GM12865 (cell line): ENCODE data around the gene SLC6A4.

Source experiments
- DNase-seq: peaks from one replicate; pipeline ENCODE4 v3.0.0; 2010; ENCODE audit warnings: low read depth
- H3K4me3 ChIP-seq: 2 replicates; pipeline ENCODE4 v1.5.1; 2011; ENCODE audit warnings: mild to moderate bottlenecking, low read depth, low read length, control low read depth
- TF ChIP-seq, protein P1 (sequence below): IDR thresholded peaks from 2 replicates; pipeline ENCODE4 v1.5.1; 2011; ENCODE audit warnings: low read length, control low read depth, low read depth, inconsistent platforms; ENCODE audit not compliant: insufficient read depth; ENCODE audit errors: missing control alignments

SLC6A4 gene

GRCh38 chr17:30235386-30236296 is at the start of gene SLC6A4:
TSS of gene SLC6A4 (minus strand) at chr17:30235697. CDS start at chr17:30221958, 13,739 bp downstream.
- H3K4me3 ChIP-seq: peak within 1 kb of the TSS; percentile 40
- TF ChIP-seq, protein P1, sequence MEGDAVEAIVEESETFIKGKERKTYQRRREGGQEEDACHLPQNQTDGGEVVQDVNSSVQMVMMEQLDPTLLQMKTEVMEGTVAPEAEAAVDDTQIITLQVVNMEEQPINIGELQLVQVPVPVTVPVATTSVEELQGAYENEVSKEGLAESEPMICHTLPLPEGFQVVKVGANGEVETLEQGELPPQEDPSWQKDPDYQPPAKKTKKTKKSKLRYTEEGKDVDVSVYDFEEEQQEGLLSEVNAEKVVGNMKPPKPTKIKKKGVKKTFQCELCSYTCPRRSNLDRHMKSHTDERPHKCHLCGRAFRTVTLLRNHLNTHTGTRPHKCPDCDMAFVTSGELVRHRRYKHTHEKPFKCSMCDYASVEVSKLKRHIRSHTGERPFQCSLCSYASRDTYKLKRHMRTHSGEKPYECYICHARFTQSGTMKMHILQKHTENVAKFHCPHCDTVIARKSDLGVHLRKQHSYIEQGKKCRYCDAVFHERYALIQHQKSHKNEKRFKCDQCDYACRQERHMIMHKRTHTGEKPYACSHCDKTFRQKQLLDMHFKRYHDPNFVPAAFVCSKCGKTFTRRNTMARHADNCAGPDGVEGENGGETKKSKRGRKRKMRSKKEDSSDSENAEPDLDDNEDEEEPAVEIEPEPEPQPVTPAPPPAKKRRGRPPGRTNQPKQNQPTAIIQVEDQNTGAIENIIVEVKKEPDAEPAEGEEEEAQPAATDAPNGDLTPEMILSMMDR: no peak
- no peak for DNase-seq

DNA sequence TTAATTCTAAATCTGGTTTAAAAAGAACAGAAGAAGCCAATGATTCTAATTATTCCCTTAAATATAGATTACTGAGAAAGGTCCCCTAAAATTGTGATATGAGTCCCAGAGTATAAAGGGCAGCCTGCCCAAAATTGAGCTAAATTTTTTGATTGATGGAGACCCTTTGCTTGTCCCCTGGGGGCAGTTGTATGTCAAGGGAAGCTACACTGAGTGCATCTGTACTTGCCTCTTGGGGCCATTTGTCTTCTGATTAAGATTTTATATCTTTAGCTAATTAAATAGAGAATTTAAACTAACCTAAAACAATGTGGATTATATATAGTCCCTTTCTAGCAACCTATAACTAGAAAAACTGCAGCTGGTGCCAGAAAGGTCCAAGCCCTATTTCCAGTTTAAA is 43.7 kb upstream of the SLC6A4 start:
- no peak overlapping the region for H3K4me3 ChIP-seq
- TF ChIP-seq, protein P1: no peak
- DNase-seq: no peak

- H3K4me3 ChIP-seq: no peak overlapping the region
- DNase-seq: peak; percentile 42
- TF ChIP-seq, protein P1: peak; percentile 31
Observed at GRCh38 chr17:30278032-30278431, 42.5 kb upstream of the SLC6A4 start.

GRCh38 chr17:30275911-30276310 is 40.4 kb upstream of the SLC6A4 start:
- H3K4me3 ChIP-seq: no peak overlapping the region

DNA sequence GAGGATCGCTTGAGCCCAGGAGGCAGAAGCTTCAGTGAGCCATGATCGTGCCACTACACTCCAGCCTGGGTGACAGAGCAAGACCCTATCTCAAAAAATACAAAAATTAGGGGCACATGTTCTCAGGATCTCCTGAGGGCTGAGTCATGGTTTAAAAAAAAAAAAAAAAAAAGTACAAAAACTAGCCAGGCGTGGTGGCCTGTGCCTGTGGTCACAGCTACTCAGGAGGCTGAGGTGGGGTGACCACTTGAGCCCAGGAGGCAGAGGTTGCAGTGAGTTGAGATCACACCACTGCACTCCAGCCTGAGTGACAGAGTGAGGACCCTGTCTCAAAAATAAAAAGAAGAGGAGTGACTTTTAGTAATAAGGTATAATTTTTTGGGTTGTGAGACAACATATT is 39.4 kb upstream of the SLC6A4 start:
- DNase-seq: peak; percentile 30
- H3K4me3 ChIP-seq: no peak overlapping the region
- TF ChIP-seq, protein P1: no peak

More at GRCh38 chr17:30275911-30276310, 40.4 kb upstream of the SLC6A4 start:
- TF ChIP-seq, protein P1: no peak
- DNase-seq: peak; percentile 33

DNA sequence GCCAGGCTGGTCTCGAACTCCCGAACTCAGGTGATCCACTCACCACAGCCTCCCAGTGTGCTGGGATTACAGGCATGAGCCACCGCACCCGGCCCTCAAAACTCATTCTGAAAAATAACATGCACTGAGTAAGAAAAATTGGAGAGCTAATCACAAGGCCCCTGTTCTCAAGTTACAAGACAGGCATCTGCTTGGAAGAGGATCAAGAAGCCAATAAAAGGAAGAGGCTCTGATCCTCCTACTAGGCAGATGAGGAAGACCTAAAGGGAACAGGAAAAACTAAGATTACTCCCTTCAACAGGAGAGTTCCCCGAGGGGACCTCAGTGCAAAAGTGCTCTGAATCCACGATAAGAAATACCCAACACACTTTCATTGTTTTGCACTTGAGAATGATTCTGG is 37.9 kb upstream of the SLC6A4 start:
- DNase-seq: no peak
- TF ChIP-seq, protein P1: no peak
- no peak overlapping the region for H3K4me3 ChIP-seq

DNA sequence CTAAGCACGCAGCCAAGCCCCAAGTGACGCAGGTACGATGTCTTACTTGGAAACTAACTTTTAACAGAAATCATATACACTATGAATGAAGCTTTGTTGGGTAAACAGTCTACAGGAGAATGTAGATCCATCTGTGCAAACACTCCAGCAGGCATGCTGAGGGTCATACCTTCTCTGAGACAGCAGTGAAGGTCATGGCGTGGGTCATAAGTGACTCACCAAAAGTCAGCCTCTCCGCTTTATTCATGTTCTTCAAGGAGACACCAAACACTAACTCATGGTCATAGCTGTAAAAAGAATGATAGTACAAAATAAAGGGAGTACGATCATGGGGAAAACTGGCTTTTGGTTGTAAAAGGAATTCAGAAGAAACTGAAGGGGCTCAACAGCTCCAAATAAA is 35.6 kb upstream of the SLC6A4 start:
- no peak for DNase-seq
- H3K4me3 ChIP-seq: no peak overlapping the region
- TF ChIP-seq, protein P1: no peak
